Right lobe of liver (tissue), 6 donors: Measurements from ENCODE around the gene ITPR3. TPM values are rescaled to one million over a fixed set of nuclear protein-coding genes. Genes with fewer than 3 reads are reported as not detected.
A peak's percentile ranks its signal among the peaks of the same experiment; 100 is the strongest.

Experiments used
- ATAC-seq, 4 donors: fragments of 200-7000 bp; cut with Tn5 transposase; one replicate each; pipeline ENCODE4 v1.9.1; 2020; ENCODE audit warnings: mild to moderate bottlenecking in 4 of 4, moderate library complexity in 4 of 4
- DNase-seq, 3 donors: peaks; one replicate each; pipeline ENCODE4 v3.0.0-alpha.2; 2020
- H3K27ac ChIP-seq, 3 donors: fragments of 200-600 bp; one replicate each; pipeline ENCODE4 v1.8.0; 2022
- H3K27me3 ChIP-seq, 2 donors: fragments of 200-600 bp; one replicate each; pipeline ENCODE4 v1.8.0; 2022
- H3K36me3 ChIP-seq, 4 donors: fragments of 200-600 bp; sonication (generic) in 1 of 4; one replicate each; pipeline versions ENCODE4 v1.5.1 to v1.8.0; 2017 to 2022; ENCODE audit warnings: control low read depth in 1 of 4
- H3K4me1 ChIP-seq, 4 donors: fragments of 200-600 bp; sonication (generic) in 1 of 4; one replicate each; pipeline versions ENCODE4 v1.5.1 to v1.8.0; 2017 to 2022; ENCODE audit warnings: control low read depth in 1 of 4
- H3K4me3 ChIP-seq, 3 donors: fragments of 200-600 bp; one replicate each; pipeline ENCODE4 v1.8.0; 2022
- H3K9me3 ChIP-seq, 4 donors: fragments of 200-600 bp; sonication (generic) in 1 of 4; one replicate each; pipeline versions ENCODE4 v1.5.1 to v1.8.0; 2017 to 2022; ENCODE audit warnings: control low read depth in 1 of 4
- CTCF ChIP-seq, 4 donors: fragments of 200-600 bp in 3 of 4; fragments of 450-650 bp in 1 of 4; IDR thresholded peaks; one replicate each; pipeline versions ENCODE4 v1.5.1 to v1.8.0; 2016 to 2022; ENCODE audit warnings: antibody characterized with exemption in 4 of 4, mild to moderate bottlenecking in 2 of 4
- POLR2A ChIP-seq: fragments of 450-650 bp; IDR thresholded peaks from one replicate; pipeline ENCODE4 v1.6.1; 2017; ENCODE audit warnings: antibody characterized with exemption, mild to moderate bottlenecking
- WGBS: methylation state at CpG from one replicate; pipeline ENCODE4 v1.1.6; 2018; ENCODE audit warnings: low coverage, low lambda C conversion rate; ENCODE audit not compliant: insufficient coverage; ENCODE audit errors: missing lambda C conversion rate; 5-methylcytosine and 5-hydroxymethylcytosine counted together
- intact Hi-C, 2 donors: fragments of 100-400 bp; cut with DNase I; formaldehyde crosslinking; loops; one replicate each; pipeline versions ENCODE4 v1.11.2 to v1.14.1; 2022
- total RNA-seq, 6 experiments: library from RNA; depleted of rRNA in 2 of 6; stranded (reverse); fragments of >200 nt in 2 of 6; fragmentation: NEBNext Ultra II Directional in 3 of 6; extraction: Animal tissue kit (Norgen Biotek cat#: 25700) in 3 of 6; gene quantifications; one replicate each; pipeline versions ENCODE4 v1.1.0 to v1.2.4, GENCODE V29; 2016 to 2023
- donor health status: DM: no; HTN: yes; CAD: no.
- donor health status: DM: no; HTN: no; CAD: no.
- donor health status: DM: no; HTN: no; CAD: no.
- donor health status: DM: no; HTN: yes; CAD: no.
- donor health status: DM: no; HTN: yes; CAD: no.

Gene ITPR3
- total RNA-seq, 6 experiments from 2014 or later, result 0.79 to 3.5 (median 1.6) TPM

GRCh38 chr6:33729059-33729458 is 107.9 kb downstream of the ITPR3 start:
- no peak for ATAC-seq

GRCh38 chr6:33730611-33731010 is 109.5 kb downstream of the ITPR3 start:
- intact Hi-C loops, result no loop called here
- ATAC-seq (no peak), DNase-seq (peak in 2 of 3 donors; percentile 4 to 34)
- Histone ChIP-seq H3K4me3 (no peak overlapping the region), H3K27ac (no peak overlapping the region), H3K9me3 (no peaks in the 10 kb centered on the region), H3K27me3 (no peaks in the 10 kb centered on the region), H3K4me1 (peaks cover 0 to 21% (median 0%) of the 10 kb centered on the region in 4 donors), H3K36me3 (peaks cover 0 to 7% (median 1%) of the 10 kb centered on the region in 4 donors)
- TF ChIP-seq POLR2A (no peak), CTCF (IDR thresholded peaks at IDR 0.05) (no peak)
- WGBS, result 79% methylated on average over 6 of the region's 10 CpGs

More at GRCh38 chr6:33729059-33729458, 107.9 kb downstream of the ITPR3 start:
- no peak for TF ChIP-seq CTCF (IDR thresholded peaks at IDR 0.05)
- no peak for TF ChIP-seq POLR2A
- Histone ChIP-seq H3K4me1 (peaks cover 0 to 21% (median 0%) of the 10 kb centered on the region in 4 donors), H3K4me3 (no peak overlapping the region), H3K27ac (no peak overlapping the region), H3K36me3 (peaks cover 0 to 4% (median 0%) of the 10 kb centered on the region in 4 donors), H3K9me3 (no peaks in the 10 kb centered on the region), H3K27me3 (no peaks in the 10 kb centered on the region)
- intact Hi-C loops, result no loop called here
- WGBS, result no CpG with 5 or more reads among the region's 6 CpGs
- peak in 1 of 3 donors; percentile 37 for DNase-seq

- WGBS, result no CpG with 5 or more reads among the region's 7 CpGs
- Histone ChIP-seq H3K4me1 (peaks cover 0 to 21% (median 0%) of the 10 kb centered on the region in 4 donors), H3K36me3 (peaks cover 0 to 7% (median 1%) of the 10 kb centered on the region in 4 donors), H3K9me3 (no peaks in the 10 kb centered on the region), H3K27me3 (no peaks in the 10 kb centered on the region), H3K27ac (no peak overlapping the region), H3K4me3 (no peak overlapping the region)
- intact Hi-C loops, result no loop called here
- ATAC-seq (no peak), DNase-seq (peak in 1 of 3 donors; percentile 29)
- TF ChIP-seq POLR2A (no peak), CTCF (IDR thresholded peaks at IDR 0.05) (no peak)
These were observed 109.9 kb downstream of the ITPR3 start for GRCh38 chr6:33731035-33731434.

GRCh38 chr6:33731751-33732282 is 110.7 kb downstream of the ITPR3 start:
- TF ChIP-seq POLR2A (no peak), CTCF (IDR thresholded peaks at IDR 0.05) (no peak)
- intact Hi-C loops, result no loop called here
- ATAC-seq (peak; percentile 39 to 80 (median 70)), DNase-seq (peak; percentile 61 to 90 (median 80))
- Histone ChIP-seq H3K9me3 (no peaks in the 10 kb centered on the region), H3K36me3 (peaks cover 0 to 7% (median 1%) of the 10 kb centered on the region in 4 donors), H3K4me3 (no peak overlapping the region), H3K27ac (peak overlapping the region in 1 of 3 donors; percentile 40), H3K4me1 (peaks cover 0 to 21% (median 0%) of the 10 kb centered on the region in 4 donors), H3K27me3 (no peaks in the 10 kb centered on the region)
- WGBS, result 82% methylated on average over 5 of the region's 9 CpGs
